ENCODE measurements around the gene COL4A2.

The COL4A2 gene

DNA sequence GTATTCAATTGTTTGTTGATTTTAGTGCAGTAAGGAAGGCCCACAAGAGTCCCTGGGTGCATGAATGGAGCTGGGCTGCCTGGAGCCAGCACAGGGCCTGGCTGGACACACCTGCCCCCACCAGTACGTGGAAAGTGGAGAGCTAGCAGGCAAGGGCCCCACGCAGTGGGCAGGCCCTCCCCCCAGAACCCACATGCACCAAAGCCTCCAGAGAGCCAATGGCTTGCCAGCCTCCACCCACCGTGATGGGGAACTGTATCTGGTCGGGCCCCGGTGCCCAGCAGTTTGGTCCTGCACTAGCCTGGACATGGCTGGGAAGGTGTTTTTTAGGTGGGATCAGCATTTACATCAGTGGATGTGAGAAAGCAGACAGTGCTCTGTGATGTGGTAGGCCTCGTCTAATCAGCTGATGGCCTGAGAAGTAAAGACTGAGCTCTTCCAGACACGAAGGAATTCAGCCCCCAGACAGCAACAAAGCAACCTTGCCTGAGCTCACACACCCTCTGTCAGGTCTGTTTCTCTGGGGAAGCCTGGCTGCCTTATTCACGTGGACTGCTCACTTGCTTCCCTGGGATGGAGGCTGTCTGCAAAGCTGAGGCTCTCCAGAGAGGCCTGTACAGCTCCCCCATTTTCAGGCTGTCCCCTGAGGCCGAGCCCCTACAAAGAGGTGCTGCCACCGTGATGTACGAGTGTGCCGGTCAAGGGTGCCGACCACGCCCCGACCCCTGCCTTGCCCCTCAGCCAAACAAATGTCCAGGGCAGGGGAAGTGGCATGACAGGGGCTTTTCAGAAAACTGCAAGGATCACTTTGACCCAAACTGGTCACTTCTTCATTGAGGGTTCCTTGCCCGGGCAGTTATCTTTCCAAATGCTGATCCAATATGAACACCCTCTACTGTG lies 226.9 kb downstream of the COL4A2 start:
- DNase-seq (ENCODE audit: low spot score), result no peak

DNA sequence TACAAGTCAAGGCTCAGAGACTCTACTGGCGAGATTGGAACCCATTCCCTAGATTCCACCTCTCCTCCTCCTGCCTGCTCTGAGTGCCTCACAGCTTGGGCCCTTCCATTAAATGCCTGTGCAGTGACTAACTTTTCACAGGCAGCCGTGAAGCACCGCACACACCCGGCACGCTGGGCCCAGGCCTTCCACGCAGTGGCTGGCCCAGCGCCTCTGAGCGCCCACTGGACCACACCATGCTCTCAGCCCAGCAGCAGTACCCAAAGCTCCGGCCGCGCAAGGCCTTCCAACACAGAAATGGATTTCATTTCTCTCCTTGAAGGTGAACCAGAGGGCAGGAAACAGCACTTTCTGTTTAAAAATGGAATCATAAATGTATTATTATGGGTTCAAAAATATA lies 228.4 kb downstream of the COL4A2 start:
- no peak for DNase-seq (ENCODE audit: low spot score)

DNA sequence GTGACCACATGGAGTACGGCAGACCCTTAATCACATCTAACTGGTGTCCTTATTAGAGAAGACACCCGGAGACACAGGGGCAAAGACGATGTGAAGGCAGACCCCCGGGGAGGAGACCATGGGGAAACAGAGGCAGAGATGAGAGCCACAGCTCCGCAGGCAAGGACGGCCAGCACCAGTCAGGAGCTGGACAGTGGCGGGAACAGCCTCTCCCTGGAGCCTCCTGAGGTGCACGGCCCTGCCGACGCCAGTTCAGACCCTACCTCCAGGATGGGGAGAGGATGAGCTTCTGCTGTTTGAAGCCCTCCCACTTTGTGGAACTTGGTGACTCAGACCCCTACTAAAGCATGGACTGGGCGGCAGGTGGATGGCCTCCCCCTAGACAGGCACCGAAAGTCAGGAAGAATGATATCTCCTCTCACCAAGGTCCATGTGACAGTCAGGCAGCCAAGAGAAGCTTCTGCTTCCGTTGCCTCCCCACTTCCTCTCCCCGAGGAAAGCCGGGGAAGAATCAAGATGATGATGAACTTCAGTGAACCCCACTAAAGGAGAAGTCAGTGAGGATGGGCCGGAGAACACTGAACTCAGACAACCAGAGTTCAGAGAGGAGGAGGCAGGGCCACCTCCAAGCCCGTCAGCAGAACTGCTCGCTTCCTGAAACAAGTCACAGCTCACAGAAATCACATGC lies 229.1 kb downstream of the COL4A2 start:
- DNase-seq (ENCODE audit: low spot score), result no peak

DNA sequence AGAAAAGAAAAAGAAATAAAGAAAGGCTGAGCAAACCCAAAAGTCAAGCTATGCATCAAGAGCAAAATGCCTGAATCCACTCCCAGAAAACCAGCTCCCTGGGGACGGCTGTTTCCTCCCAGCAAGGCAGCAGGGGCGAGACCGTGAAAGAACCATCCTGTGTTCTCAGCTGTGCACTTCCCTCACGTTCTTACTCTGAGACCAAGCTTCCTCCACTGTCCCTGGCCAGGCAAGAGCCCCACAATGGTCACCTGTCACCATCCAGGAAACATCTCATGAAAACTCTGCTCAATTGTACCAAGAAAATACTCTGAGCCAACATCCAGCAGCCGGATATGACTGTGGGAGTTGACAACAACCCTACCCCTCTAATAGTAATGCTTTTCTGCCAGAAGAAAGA lies 231.5 kb downstream of the COL4A2 start:
- DNase-seq (ENCODE audit: low spot score), result no peak

DNA sequence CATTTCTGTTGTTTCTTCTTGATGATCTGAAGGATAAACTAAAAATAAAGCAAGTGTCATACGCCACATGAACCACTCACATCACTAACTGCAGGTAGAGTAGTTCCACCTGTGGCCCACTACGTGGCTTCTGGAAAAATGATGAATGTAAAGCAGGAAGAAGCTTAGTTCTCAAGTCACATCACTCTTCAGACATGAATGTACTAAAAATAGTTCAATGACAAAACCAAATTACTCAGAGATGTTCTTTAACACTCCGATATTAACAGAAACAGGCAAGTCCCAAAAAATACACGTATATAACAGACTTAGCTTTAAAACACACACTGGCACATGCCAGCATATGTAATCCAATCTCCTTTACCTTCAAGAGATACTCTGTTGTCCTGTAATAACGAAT lies 232.8 kb downstream of the COL4A2 start:
- DNase-seq (ENCODE audit: low spot score), result no peak

DNA sequence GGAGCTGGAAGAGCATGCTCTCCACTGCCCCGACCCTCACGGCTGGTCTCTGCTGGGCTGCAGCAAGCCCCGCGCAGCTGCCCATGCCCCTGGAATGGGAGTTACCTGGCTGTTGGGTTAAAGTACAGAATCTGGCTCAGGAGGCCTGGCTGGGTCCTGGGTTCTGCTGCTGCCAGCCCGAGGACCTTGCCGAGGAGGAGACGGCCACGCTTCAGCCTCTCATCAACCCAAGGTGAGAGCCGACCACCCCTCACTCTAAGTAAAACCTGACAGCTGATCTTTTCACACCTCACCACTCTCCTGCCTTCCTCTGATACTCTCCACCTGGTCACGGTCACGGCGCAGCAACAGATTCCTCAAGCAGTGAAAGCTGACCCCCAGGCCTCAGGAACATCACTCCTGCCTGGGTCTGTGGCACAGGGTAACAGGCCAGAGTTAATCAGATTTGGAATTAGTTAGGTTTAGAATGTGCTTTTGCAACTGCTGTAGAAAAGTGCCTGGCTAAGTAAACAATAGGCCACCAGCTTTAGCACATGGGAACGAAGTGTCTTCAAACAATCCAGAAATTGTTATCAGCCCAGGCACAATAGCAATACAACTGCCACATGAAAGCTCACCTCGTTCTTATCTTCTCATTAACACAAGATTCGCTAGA lies 233.9 kb downstream of the COL4A2 start:
- no peak for DNase-seq (ENCODE audit: low spot score)

DNA sequence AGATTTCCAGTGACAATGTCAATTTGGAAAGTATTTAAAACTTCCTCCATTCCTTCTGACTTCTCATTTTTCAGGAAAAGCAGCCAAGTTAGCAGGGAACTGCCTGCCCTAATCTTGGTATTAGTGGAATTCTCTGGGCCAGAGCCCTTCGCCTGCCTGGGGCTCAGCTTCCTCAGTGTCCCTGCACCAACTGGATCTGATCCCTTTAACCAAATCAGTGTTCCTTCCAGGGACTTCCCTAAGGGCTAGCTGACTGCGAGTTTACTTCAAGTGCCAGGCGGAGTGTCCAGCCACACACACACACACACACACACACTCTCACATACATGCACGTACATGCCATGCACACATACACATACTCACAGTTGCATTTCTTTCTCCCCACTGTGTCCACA lies 234.4 kb downstream of the COL4A2 start:
- no peak for DNase-seq (ENCODE audit: low spot score)

DNA sequence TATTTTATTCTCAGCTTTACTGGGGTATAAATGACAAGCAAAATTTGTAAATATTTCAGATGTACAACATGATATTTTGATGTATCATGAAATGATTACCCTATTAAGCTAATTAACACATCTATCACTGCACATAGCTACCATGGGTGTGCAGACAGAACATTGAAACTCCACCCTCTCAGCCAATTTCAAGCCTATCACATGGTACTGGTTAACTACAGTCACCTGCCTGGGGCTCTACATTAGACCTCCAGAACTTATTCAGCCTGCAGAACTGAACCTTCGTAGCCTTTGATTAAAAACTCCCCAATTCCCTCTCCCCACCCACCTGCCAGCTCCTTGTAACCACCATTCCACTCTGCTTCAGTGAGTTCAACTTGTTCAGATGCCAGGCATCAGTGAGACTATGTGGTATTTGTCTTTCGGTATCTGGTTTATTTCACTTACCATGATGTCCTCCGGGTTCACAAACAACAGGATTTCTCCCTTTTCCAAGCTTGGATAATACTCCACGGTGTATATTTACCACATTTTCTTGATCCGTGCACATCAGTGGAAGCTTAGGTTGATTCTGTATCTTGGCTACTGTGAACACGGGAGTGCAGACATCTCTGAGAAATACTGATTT lies 235.2 kb downstream of the COL4A2 start:
- no peak for DNase-seq (ENCODE audit: low spot score)

DNA sequence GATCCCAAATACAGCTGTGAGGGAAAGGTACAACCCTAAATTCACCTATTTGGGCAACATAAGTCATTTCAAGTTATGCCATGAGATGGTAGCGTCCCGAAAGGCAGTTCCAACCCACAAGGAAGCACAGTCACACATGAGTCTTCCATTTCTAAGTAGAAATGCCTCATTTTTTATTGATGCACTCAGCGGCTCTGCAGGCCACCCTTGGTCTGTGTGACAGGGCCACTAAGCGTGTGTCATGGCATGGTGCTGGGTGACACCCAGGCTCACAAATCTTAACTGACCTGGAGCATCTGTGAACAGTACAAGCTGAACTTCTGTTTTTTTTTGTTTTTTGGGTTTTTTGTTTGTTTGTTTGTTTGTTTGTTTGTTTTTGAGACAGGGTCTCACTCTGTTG lies 239.3 kb downstream of the COL4A2 start:
- DNase-seq (ENCODE audit: low spot score), result no peak

DNA sequence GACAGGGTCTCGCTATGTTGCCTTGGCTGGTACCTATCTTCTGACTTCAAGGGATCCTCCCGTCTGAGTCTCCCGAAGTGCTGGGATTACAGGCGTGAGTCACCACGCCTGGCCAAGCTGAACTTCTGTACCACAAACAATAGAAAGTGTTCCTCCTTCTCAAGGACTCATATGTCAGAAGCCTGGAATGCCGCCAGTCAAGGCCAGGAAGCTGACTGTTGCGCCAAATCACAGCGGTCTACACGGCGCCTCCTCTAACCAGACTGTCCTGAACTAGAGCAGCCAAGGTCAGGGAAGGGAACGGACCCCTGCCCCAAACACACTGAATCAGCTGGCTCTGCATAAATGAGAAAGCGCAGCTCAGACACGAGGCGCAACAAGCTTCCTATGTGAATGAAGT lies 239.8 kb downstream of the COL4A2 start:
- DNase-seq (ENCODE audit: low spot score), result no peak

DNA sequence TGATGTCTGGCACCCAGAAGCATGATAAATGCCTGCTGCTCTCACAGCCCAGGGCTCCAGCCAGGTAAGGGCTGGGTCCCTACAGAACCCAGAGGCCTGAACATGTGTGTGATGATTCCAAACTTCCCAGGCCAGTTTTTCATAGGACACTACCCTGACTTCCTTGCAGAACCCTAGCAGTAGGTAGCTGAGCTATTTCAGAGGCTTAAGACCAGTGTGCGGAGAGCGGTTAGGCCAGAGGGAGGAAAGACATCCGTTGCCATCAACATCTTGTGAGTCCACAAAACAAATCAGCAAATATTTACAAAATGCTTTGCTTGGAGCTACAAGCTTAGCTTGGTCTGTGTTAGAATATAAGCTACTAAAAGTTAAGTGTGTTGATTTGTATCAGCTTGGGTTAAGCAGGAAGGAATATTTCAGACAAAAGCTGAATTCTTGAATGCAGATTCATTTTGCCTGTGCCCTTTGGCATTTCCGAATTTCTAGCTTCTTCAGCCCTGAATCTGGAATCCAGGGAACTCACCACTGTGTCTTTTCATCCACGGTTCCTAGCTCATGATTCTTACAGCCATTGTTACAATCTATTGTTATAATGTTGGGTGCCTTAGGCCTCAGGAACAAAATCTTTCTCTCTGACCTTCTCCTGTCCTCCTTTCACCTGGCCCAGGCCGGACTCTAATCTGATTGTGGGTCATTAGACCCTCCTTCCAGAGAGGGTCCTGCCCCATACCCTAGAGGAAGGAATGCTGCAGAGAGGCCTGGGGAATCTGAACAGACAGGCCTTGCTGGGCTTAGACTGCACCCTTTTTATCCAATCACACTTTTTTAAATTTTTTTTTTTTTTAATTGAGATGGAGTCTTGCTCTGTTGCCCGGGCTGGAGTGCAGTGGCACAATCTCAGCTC lies 242.1 kb downstream of the COL4A2 start:
- DNase-seq (ENCODE audit: low spot score), result no peak

DNA sequence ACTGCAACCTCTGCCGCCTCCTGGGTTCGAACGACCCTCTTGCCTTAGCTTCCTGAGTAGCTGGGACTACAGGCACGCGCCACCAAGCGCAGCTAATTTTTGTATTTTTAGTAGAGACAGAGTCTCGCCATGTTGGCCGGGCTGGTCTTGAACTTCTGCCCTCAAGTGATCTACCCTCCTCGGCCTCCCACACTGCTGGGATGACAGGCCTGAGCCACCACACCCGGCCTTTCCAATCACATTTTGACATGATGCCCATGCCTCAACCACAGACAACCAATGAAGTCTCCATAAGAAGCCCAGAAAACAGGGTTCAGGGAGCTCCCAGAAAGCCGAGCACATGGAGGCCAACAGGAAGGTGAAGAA lies 242.7 kb downstream of the COL4A2 start:
- DNase-seq (ENCODE audit: low spot score), result no peak

DNA sequence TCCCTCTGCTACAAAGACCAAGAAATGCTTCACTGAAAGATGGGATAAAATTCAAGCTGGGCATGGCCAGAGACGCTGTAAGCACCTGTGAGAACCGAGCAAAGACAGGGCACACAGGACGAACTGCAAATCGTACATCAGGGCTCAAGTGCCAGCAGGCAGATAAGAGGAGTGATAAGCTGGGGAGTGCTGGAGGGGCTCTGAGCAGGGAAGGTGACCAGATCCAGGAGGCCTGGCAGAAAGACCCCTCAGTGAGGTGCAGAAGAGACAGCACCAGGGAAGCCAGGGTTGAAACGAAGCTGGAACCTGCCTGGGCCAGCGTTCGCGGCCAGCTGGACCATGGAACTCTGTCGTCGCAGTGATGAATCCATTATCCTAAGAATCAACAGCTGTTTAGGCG lies 244.2 kb downstream of the COL4A2 start:
- DNase-seq (ENCODE audit: low spot score), result no peak

DNA sequence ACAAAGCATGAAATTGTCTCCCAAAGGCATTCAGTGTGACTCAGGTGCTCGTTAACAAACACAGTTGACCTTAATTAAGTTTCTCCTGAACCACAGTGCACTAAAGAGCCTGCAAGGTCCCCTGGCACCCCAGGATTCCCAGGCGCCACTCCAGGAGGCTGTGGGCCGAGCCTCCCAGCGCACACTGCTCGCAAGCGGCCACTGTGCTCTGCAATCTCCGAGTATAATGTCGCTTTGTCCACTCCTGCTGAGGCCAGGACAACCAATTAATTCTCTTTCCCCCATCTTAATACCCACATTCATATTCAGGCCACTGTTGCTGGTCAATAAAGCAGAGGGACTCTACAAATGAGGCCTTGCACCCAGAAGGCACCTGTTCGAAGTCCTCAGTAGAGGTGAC lies 245.7 kb downstream of the COL4A2 start:
- DNase-seq (ENCODE audit: low spot score), result no peak

DNA sequence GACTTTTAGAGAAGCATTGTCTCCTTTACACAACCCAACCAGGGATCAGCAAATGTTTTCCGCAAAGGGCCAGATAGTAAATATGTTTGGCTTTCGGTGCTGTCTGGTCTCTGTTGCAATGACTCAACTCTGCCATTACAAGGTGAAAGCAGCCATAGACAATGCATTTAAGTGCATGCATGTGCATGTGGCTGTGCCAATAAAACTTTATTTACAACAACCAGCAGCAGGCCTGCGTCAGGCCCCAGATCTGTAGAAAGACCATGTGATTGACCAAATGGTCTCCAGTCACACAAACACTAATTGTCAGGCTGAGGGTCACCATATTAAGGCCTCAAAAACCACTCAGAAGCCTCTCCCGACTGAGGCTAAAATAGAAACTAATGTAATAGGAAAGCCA lies 246.3 kb downstream of the COL4A2 start:
- DNase-seq (ENCODE audit: low spot score), result no peak

DNA sequence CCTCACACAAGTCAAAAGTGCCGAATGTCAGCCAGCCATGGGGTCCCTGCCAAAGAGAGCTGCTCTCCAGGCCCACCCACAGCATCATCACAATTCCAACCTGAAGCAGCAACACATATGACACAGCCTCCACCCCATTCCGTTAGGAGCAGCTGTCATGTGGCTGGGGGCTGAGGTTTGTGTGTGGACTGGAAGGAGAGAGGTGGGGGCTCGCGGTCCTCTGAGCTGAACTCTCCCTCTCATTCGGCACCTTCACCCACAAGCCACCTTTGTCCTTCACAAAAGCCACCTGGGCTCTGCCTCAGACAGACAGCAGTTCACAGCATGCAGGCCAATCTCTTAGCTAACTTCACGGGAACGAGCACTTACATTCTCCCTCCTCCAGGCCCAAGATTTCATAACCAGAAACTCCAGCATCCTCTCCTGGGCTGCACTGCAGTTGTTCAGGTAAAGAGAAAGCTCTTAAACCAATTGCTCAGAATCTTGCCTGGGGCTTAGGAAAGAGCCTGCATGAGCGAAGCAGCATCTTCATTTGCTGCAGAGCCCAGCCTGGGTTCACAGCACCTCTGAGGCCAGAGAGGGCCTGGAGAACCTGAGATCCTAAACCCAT lies 247.2 kb downstream of the COL4A2 start:
- no peak for DNase-seq (ENCODE audit: low spot score)

DNA sequence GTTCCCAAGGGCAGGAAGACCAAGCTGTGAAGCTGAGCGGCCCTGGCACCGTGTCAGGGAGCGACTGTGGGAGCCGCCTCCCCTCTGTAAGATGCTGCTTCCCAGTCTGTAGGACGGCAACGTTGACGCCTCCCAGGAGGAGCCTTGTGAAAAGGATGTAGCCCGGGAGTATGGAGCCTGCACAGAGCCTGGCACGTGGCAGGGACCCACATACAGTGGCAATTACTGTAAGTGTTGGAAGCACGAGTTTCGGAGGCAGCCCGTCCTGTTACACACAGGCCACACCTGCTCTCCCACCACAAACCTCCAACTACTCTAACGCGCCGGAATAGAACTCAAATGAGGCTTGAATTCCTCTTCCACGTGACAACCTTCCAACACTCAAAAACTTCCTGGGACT lies 247.9 kb downstream of the COL4A2 start:
- no peak for DNase-seq (ENCODE audit: low spot score)

DNA sequence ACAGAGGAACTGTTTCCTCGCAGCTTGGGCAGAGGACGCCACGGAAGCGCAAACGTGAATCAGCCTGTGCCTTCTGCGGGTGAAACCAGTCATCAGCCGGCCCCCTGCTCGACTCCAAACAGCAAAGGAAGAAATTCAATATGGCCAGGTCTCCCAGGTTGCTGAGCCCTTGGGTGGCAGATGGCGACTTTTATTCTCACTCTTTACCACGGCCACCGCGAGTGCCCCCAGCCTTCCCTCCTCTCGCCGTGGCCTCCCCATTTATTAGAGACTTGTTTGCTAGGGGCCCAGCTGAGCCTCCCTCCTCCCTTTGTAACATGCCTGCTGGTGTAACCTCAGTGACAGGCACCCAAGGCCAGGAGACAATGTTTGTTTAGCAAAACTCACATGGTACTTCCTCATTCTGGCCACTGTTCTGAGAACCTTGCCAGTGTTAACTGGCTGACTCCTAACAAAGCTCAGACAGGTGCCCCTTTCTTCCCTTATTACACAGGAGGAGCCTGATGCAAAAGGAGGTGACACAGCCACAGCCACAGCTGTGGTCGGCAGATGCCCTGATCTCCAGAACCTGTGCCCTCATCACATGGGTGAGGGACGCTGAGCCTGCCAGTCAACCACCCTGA lies 248.6 kb downstream of the COL4A2 start:
- no peak for DNase-seq (ENCODE audit: low spot score)

DNA sequence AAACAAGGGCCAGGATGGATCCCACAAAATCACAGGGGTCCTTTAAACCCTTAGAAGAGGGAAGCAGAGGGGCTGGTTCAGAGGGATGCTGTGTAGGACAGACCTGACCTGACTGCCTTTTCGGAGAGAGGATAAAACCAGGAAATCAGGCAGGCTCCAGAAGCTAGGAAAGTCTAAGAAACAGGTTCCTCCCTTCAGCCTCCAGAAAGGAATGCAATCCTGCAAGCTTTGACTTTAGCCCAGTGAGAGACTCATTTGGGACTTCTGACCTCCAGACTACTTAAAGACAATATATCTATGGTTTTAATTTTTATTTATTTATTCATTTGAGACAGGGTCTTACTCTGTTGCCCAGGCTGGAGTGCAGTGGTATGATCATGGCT lies 249.1 kb downstream of the COL4A2 start:
- no peak for DNase-seq (ENCODE audit: low spot score)

DNA sequence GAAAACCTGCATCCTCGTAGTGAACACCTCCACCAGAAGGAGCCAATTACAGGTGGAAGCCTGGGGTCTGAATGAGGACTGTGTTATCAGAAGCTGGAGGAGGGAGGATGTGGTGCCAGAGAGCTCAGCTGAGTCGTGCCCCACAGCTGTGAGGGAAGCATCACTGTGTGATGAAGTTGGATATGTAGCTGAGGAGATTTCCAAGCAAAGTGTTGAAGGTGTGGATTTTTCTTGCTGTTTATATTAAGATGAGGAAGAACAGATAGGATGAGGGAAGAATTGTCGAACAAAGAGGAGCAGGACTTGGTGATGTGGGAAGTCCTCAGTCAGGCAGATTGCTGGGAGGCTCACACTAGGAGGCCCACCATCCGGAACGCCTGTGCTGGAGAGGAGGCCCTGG lies 250.0 kb downstream of the COL4A2 start:
- DNase-seq (ENCODE audit: low spot score), result no peak

Measured in D341Med (cell line).